GM18868 (cell line): ENCODE measurements around the gene ELMOD3.
A peak's percentile ranks its signal among the peaks of the same experiment; 100 is the strongest.
"Not testable (repeated sequence)": the region's sequence is repeated elsewhere in the genome, so short reads cannot be mapped to it uniquely, and the experiment has no call there.

ENCODE experiments used
- ATAC-seq: cut with Tn5 transposase; IDR thresholded peaks from one replicate; pipeline ENCODE4 v1.9.1; 2021; ENCODE audit warnings: mild to moderate bottlenecking, moderate library complexity; ENCODE audit not compliant: unreplicated experiment

Gene ELMOD3

GRCh38 chr2:85354286-85355072 is at the start of gene ELMOD3, which contains the start of gene RETSAT:
ELMOD3 (plus strand) TSS chr2:85354769; CDS start chr2:85357199, 2,430 bp downstream.
RETSAT (minus strand) TSS chr2:85354528; CDS start chr2:85354507, 21 bp downstream.
- peak; percentile 98 for ATAC-seq

GRCh38 chr2:85307527-85307897 is 47.1 kb upstream of the ELMOD3 start:
- ATAC-seq = no peak

DNA sequence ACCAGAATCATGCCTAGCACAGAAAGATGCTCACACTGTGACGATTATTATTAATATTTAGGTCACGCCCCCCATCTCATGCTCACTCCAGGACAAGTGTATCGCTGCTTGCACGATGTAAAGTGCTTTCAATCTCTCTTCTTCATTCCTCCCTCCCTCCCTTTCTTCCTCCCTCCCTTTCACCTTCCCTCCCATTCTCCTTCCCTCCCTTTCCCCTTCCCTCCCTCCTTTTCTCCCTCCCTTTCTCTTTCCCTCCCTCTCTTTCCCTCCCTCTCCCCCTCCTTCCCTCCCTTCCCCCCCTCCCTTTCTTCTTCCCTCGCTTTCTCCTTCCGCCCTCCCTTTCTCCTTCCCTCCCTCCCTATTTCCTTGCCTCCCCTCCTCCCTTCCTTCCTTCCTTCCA is 46.4 kb upstream of the ELMOD3 start:
- no peak for ATAC-seq

DNA sequence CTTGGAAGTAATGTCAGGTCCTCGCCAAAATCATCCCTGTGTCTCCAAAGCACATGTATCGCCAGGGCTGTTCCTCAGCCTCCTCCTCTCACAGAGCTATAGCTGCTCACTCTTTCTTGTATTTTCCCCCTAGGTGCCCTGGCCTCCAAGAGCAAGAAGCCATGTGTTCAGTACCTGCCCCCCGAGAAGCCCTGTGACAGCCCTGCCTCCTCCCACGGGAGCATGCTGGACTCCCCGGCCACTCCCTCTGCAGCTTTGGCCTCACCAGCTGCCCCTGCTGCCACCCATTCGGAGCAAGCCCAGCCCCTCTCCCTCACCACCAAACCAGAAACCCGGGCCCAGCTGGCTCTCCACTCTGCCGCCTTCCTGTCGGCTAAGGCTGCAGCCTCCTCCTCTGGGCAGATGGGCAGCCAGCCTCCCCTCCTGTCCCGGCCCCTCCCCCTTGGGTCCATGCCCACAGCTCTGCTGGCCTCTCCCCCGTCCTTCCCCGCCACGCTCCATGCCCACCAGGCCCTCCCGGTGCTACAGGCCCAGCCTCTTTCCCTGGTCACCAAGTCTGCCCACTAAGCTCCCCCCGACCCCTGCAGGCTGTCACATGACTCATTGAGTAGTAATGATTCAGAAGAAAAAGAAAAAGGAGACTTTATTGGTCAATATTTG is 45.5 kb upstream of the ELMOD3 start:
- no peak for ATAC-seq

- ATAC-seq = no peak
Measured at GRCh38 chr2:85309699-85310321, 44.8 kb upstream of the ELMOD3 start.

- no peak for ATAC-seq
Measured at GRCh38 chr2:85310330-85310729, 44.2 kb upstream of the ELMOD3 start.

- ATAC-seq = no peak
Measured at GRCh38 chr2:85312404-85312803, 42.2 kb upstream of the ELMOD3 start.

DNA sequence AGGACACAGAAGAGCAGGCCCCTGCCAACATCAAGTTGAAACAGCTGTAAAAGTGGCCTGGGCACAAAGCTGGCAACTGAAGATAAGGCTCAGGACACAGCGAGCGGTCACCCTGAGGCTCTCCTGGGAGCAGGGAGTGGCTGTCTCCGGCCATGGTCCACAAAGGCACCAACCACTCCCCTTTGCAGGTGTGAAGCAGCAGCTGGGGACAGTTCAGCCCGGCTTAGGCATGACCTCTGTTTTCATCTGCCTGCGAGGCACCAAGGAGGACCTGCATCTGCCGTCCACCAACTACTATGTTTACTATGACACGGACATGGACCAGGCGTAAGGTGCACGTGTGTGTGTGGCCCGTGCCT is 39.7 kb upstream of the ELMOD3 start:
- ATAC-seq = no peak

DNA sequence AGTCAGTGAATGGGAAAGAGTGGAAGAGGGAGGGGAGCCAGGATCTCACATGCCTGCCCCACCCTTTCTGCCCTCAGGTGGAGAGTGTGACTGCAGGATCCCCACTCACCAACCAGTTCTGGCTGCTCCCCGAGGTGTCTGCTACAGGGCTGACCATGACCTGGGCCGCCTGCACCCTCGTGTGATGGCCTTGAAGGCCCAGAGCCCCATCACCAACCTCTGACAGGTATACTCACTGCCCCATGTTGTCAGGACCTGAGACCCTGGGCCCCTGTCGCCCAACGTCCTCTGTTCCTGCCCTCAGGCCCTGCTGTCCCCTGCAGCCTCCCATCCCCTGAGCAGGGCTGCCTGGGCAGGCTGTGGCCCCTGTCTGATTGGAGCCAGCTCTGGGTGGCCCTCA is 38.6 kb upstream of the ELMOD3 start:
- ATAC-seq = not testable (repeated sequence)

GRCh38 chr2:85318222-85319074 is 36.1 kb upstream of the ELMOD3 start:
- peak; percentile 83 for ATAC-seq

GRCh38 chr2:85319796-85320195 is 34.8 kb upstream of the ELMOD3 start:
- ATAC-seq = no peak

GRCh38 chr2:85323351-85323987 is 31.1 kb upstream of the ELMOD3 start:
- no peak for ATAC-seq

DNA sequence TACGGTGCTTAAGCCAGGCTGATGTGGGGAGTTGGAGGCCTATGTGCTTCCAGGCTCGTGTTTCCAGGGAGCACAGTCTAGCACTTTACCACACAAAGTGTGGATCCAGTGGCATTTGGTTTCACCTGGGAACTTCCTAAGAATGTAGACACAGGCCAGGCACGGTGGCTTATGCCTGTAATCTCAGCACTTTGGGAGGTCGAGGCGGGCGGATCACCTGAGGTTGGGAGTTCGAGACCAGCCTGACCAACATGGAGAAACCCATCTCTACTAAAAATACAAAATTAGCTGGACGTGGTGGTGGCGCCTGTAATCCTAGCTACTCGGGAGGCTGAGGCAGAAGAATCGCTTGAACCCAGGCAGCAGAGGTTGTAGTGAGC is 30.6 kb upstream of the ELMOD3 start:
- not testable (repeated sequence) for ATAC-seq

- no peak for ATAC-seq
Measured at GRCh38 chr2:85324639-85325465, 29.7 kb upstream of the ELMOD3 start.

- no peak for ATAC-seq
Measured at GRCh38 chr2:85325466-85325811, 29.1 kb upstream of the ELMOD3 start.

GRCh38 chr2:85326406-85327159 is 28.0 kb upstream of the ELMOD3 start:
- ATAC-seq = peak; percentile 21

DNA sequence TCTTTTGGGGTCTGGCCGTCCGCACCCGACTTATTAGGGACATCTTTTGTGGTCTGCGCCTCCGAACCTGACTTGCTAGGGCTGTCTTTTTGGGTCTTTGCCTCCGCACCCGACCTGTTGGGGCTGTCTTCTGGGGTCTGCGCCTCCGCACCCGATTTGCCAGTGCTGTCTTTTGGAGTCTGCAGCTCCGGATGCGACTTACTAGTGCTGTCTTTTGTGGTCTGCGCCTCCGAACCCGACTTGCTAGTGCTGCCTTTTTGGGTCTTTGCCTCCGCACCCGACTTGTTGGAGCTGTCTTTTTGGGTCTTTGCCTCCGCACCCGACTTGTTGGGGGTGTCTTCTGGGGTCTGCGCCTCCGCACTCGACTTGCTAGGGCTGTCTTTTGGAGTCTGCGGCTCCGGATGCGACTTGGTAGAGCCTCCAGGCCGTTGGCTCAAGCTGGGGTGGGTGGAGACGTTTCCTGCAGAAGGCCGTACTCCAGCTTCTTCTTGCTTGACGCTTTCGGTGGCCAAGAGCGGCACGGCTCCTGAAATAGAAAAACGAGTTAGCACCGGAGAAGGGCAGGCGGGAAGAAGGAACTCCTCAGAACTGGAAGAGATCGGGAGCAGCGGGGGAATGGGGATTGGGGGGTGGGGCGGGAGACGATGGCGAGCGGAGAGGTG is 27.3 kb upstream of the ELMOD3 start:
- ATAC-seq = peak; percentile 39

- peak; percentile 91 for ATAC-seq
Measured at GRCh38 chr2:85327822-85328617, 26.5 kb upstream of the ELMOD3 start, which contains the start of gene TGOLN2. TGOLN2 (minus strand) TSS chr2:85327989; CDS start chr2:85327962, 27 bp downstream.
